HG03558 (cell line): ENCODE results near the gene NRF1.

ENCODE experiments used
- ATAC-seq: cut with Tn5 transposase; IDR thresholded peaks from one replicate; pipeline ENCODE4 v1.9.1; 2021; ENCODE audit warnings: moderate number of reproducible peaks; ENCODE audit not compliant: unreplicated experiment; ENCODE audit errors: extremely low read depth

NRF1 gene

GRCh38 chr7:129778770-129779601 is 167.5 kb downstream of the NRF1 start:
- no peak for ATAC-seq

GRCh38 chr7:129779602-129780256 is 168.2 kb downstream of the NRF1 start:
- no peak for ATAC-seq

GRCh38 chr7:129780257-129780973 is 168.9 kb downstream of the NRF1 start:
- ATAC-seq = no peak

GRCh38 chr7:129780974-129781927 is 169.7 kb downstream of the NRF1 start:
- no peak for ATAC-seq

GRCh38 chr7:129781928-129782817 is 170.7 kb downstream of the NRF1 start:
- no peak for ATAC-seq

GRCh38 chr7:129782818-129783583 is 171.5 kb downstream of the NRF1 start:
- no peak for ATAC-seq

GRCh38 chr7:129783584-129783919 is 172.0 kb downstream of the NRF1 start:
- ATAC-seq = no peak

- ATAC-seq = no peak
These were observed 172.9 kb downstream of the NRF1 start for GRCh38 chr7:129784437-129784782.

- no peak for ATAC-seq
These were observed 173.5 kb downstream of the NRF1 start for GRCh38 chr7:129784783-129785684.

GRCh38 chr7:129785685-129786514 is 174.4 kb downstream of the NRF1 start:
- no peak for ATAC-seq

- ATAC-seq = no peak
These were observed 175.5 kb downstream of the NRF1 start for GRCh38 chr7:129786825-129787563.

GRCh38 chr7:129789000-129789399 is 177.5 kb downstream of the NRF1 start:
- ATAC-seq = no peak

- no peak for ATAC-seq
These were observed 178.1 kb downstream of the NRF1 start for GRCh38 chr7:129789652-129790051.

GRCh38 chr7:129790136-129790535 is 178.6 kb downstream of the NRF1 start:
- ATAC-seq = no peak

GRCh38 chr7:129792721-129793120 is 181.2 kb downstream of the NRF1 start:
- ATAC-seq = no peak
